Activated gamma-delta T cell treated with anti-CD3 and anti-CD28 coated beads, Interleukin-2, amount 50 U/mL, for 16 hours (primary cell): ENCODE results near the gene MTOR.
A peak's percentile ranks its signal among the peaks of the same experiment; 100 is the strongest.
"Not testable (repeated sequence)": the region's sequence is repeated elsewhere in the genome, so short reads cannot be mapped to it uniquely, and the experiment has no call there.

Experiments
- DNase-seq: peaks from one replicate; pipeline ENCODE4 v3.0.0-alpha.2; 2020; ENCODE audit warnings: low read depth

Gene MTOR

GRCh38 chr1:11280719-11281376 lies 18.5 kb upstream of the MTOR start:
- no peak for DNase-seq

- no peak for DNase-seq
These were observed 17.3 kb upstream of the MTOR start for GRCh38 chr1:11279630-11280029.

GRCh38 chr1:11279152-11279551 lies 16.8 kb upstream of the MTOR start:
- DNase-seq = no peak

- no peak for DNase-seq
These were observed 11.4 kb upstream of the MTOR start for GRCh38 chr1:11273595-11274234.

GRCh38 chr1:11272832-11273594 lies 10.7 kb upstream of the MTOR start, which contains the start of gene UBIAD1:
UBIAD1 (plus strand) TSS chr1:11273198; CDS start chr1:11273532, 334 bp downstream.
- peak; percentile 79 for DNase-seq

GRCh38 chr1:11272544-11272831 lies 10.1 kb upstream of the MTOR start:
- no peak for DNase-seq

- not testable (repeated sequence) for DNase-seq
These were observed 5.3 kb upstream of the MTOR start for GRCh38 chr1:11267350-11268337.

- DNase-seq = no peak
These were observed 4.1 kb upstream of the MTOR start for GRCh38 chr1:11266268-11267074.

GRCh38 chr1:11256299-11256698 lies 6.1 kb downstream of the MTOR start:
- DNase-seq = no peak

GRCh38 chr1:11253226-11253625 lies 9.1 kb downstream of the MTOR start:
- DNase-seq = no peak

GRCh38 chr1:11252538-11252937 lies 9.8 kb downstream of the MTOR start:
- DNase-seq = no peak

GRCh38 chr1:11248169-11248568 lies 14.2 kb downstream of the MTOR start:
- no peak for DNase-seq

- DNase-seq = no peak
These were observed 16.2 kb downstream of the MTOR start for GRCh38 chr1:11245904-11246719.

- DNase-seq = no peak
These were observed 17.1 kb downstream of the MTOR start for GRCh38 chr1:11245248-11245647.

- no peak for DNase-seq
These were observed 24.0 kb downstream of the MTOR start for GRCh38 chr1:11238311-11238710.

GRCh38 chr1:11237356-11237755 lies 25.0 kb downstream of the MTOR start:
- no peak for DNase-seq

- no peak for DNase-seq
These were observed 29.1 kb downstream of the MTOR start for GRCh38 chr1:11233208-11233607.

- DNase-seq = no peak
These were observed 33.1 kb downstream of the MTOR start for GRCh38 chr1:11229203-11229602.

GRCh38 chr1:11227106-11228077 lies 35.0 kb downstream of the MTOR start:
- DNase-seq = no peak
